ENCODE data around the gene FBXW12.

DNA sequence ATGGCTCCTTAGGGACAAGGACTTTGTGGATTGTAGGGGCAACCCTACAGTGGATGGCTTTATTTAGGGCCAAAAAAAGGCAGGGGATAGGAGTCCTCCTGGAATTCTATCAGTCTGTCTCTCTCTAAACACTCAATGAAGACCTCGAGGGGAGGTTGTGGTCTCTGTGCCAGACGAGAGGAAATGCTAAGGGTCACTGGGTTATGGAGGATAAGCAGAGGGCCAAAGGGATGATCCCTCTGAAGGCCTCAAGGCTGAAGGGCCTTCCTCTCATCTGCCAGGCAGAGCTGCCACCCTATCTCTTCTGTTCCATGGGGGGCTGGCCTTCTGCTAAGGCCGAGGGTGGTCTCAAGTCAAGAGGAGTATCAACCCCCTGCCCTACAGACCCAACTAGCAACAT is 30.9 kb downstream of the FBXW12 start:
- TF ChIP-seq, protein P1, sequence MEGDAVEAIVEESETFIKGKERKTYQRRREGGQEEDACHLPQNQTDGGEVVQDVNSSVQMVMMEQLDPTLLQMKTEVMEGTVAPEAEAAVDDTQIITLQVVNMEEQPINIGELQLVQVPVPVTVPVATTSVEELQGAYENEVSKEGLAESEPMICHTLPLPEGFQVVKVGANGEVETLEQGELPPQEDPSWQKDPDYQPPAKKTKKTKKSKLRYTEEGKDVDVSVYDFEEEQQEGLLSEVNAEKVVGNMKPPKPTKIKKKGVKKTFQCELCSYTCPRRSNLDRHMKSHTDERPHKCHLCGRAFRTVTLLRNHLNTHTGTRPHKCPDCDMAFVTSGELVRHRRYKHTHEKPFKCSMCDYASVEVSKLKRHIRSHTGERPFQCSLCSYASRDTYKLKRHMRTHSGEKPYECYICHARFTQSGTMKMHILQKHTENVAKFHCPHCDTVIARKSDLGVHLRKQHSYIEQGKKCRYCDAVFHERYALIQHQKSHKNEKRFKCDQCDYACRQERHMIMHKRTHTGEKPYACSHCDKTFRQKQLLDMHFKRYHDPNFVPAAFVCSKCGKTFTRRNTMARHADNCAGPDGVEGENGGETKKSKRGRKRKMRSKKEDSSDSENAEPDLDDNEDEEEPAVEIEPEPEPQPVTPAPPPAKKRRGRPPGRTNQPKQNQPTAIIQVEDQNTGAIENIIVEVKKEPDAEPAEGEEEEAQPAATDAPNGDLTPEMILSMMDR (IDR thresholded peaks at IDR 0.05) = no peak
- TF ChIP-seq EZH2 (IDR thresholded peaks at IDR 0.05; ENCODE audit: borderline replicate concordance, insufficient read depth, low read depth, low read length, poor library complexity, severe bottlenecking) = no peak

All from B cell (primary cell).